ENCODE results near the gene GIGYF2. TPM values are rescaled to one million over a fixed set of nuclear protein-coding genes. Genes with fewer than 3 reads are reported as not detected.

Gene GIGYF2
- total and polyA plus RNA-seq, 2 of the 13 experiments (the other 11 are each of a cell fraction or from before 2014, with no cell fraction given) = 44.9 to 73.5 TPM

GRCh38 chr2:232839411-232840079 lies 142.4 kb downstream of the GIGYF2 start:
- POLR2A ChIA-PET = no interaction called here
- FAIRE-seq = peak; percentile 63

GRCh38 chr2:232842689-232843088 lies 145.6 kb downstream of the GIGYF2 start:
- no peak overlapping the region for H3K9ac ChIP-seq (ENCODE audit: insufficient read depth, low read depth, low read length)
- H2AFZ ChIP-seq (ENCODE audit: low read length) = no peak overlapping the region
- 50% methylated on average over 2 of the region's 2 CpGs for WGBS (ENCODE audit: low lambda C conversion rate)
- H3K79me2 ChIP-seq (ENCODE audit: insufficient read depth, low read length) = no peaks in the 10 kb centered on the region
- intact Hi-C loops (cut with micrococcal nuclease; ENCODE audit: unreplicated experiment) = no loop called here
- BruUV-seq (replicated peaks) = no TSS peak
- H4K20me1 ChIP-seq (ENCODE audit: insufficient read depth, low read length) = no peaks in the 10 kb centered on the region
- no peak overlapping the region for H3K4me2 ChIP-seq (ENCODE audit: low read depth, low read length)
- ChIA-PET POLR2A (interaction anchor here (0.9 kb wide), 1 partner anchor 13 kb away, joined by 3 read pairs; no protein-coding TSS in a partner anchor), CTCF (ENCODE audit: low intra/inter-chr PET ratio, low total read pairs) (no interaction called here)
- H3K4me1 ChIP-seq (ENCODE audit: insufficient read depth, low read length) = peaks cover 25% of the 10 kb centered on the region
- no peak for FAIRE-seq
- H3K36me3 ChIP-seq (replicated peaks in 1 of 2; ENCODE audit: control insufficient read depth in 1 of 2, insufficient read depth in 2 of 2, low read length in 2 of 2) = peaks cover 33 to 85% of the 10 kb centered on the region in 2 experiments
- in situ Hi-C loops (cut with HindIII; ENCODE audit: extremely low pct_ligation_motif_present, low pct_unique_long_range_greater_than_20kb) = no loop called here
- H3K27me3 ChIP-seq (ENCODE audit: control insufficient read depth in 1 of 2, insufficient read depth in 2 of 2, low read length in 2 of 2) = no peaks in the 10 kb centered on the region
- TF ChIP-seq ZNF430 (CRISPR knock-in tag; IDR thresholded peaks at IDR 0.05) = no peak
- no peak for TF ChIP-seq TEAD3 (CRISPR knock-in tag; optimal IDR thresholded peaks at IDR 0.05; ENCODE audit: borderline replicate concordance)
- TF ChIP-seq NR2F1 (CRISPR knock-in tag; IDR thresholded peaks at IDR 0.05) = no peak
- no peak for TF ChIP-seq ZNF615 (CRISPR knock-in tag; IDR thresholded peaks at IDR 0.05; ENCODE audit: borderline replicate concordance)
- TF ChIP-seq AFF4 (CRISPR knock-in tag; IDR thresholded peaks at IDR 0.05) = no peak
- TF ChIP-seq GATAD1 (CRISPR knock-in tag; IDR thresholded peaks at IDR 0.05) = no peak
- no peak for TF ChIP-seq STAT6 (CRISPR knock-in tag; IDR thresholded peaks at IDR 0.05; ENCODE audit: borderline replicate concordance)
- no peak overlapping the region for H3K27ac ChIP-seq (ENCODE audit: extremely low read length, insufficient read depth, low read length)
- H3K4me3 ChIP-seq (replicated peaks in 1 of 3; ENCODE audit: insufficient read depth in 1 of 3, low read depth in 2 of 3, low read length in 3 of 3) = no peak overlapping the region
- no peak for DNase-seq (ENCODE audit: low spot score)
- no peaks in the 10 kb centered on the region for H3K9me3 ChIP-seq (ENCODE audit: low read length)
- ATAC-seq = no peak

More at GRCh38 chr2:232839411-232840079, 142.4 kb downstream of the GIGYF2 start:
- BruUV-seq (replicated peaks) = no TSS peak
- H3K27ac ChIP-seq (ENCODE audit: extremely low read length, insufficient read depth, low read length) = no peak overlapping the region
- H3K9ac ChIP-seq (ENCODE audit: insufficient read depth, low read depth, low read length) = no peak overlapping the region
- no peaks in the 10 kb centered on the region for H4K20me1 ChIP-seq (ENCODE audit: insufficient read depth, low read length)
- H3K27me3 ChIP-seq (ENCODE audit: control insufficient read depth in 1 of 2, insufficient read depth in 2 of 2, low read length in 2 of 2) = no peaks in the 10 kb centered on the region
- intact Hi-C loops (cut with micrococcal nuclease; ENCODE audit: unreplicated experiment) = no loop called here
- H3K4me2 ChIP-seq (ENCODE audit: low read depth, low read length) = no peak overlapping the region
- WGBS (ENCODE audit: low lambda C conversion rate) = 96% methylated on average over 9 of the region's 9 CpGs
- in situ Hi-C loops (cut with HindIII; ENCODE audit: extremely low pct_ligation_motif_present, low pct_unique_long_range_greater_than_20kb) = no loop called here
- H3K36me3 ChIP-seq (replicated peaks in 1 of 2; ENCODE audit: control insufficient read depth in 1 of 2, insufficient read depth in 2 of 2, low read length in 2 of 2) = peaks cover 41 to 82% of the 10 kb centered on the region in 2 experiments
- H3K79me2 ChIP-seq (ENCODE audit: insufficient read depth, low read length) = no peaks in the 10 kb centered on the region
- peaks cover 13% of the 10 kb centered on the region for H3K4me1 ChIP-seq (ENCODE audit: insufficient read depth, low read length)
- no peaks in the 10 kb centered on the region for H3K9me3 ChIP-seq (ENCODE audit: low read length)
- ATAC-seq = no peak
- DNase-seq (ENCODE audit: low spot score) = no peak
- H2AFZ ChIP-seq (ENCODE audit: low read length) = no peak overlapping the region
- no peak overlapping the region for H3K4me3 ChIP-seq (replicated peaks in 1 of 3; ENCODE audit: insufficient read depth in 1 of 3, low read depth in 2 of 3, low read length in 3 of 3)
- CTCF ChIA-PET (ENCODE audit: low intra/inter-chr PET ratio, low total read pairs) = no interaction called here
- TF ChIP-seq ATF1 (CRISPR knock-in tag; IDR thresholded peaks at IDR 0.05) (0 out of 2 replicates have a peak, but pooled peaks have one; percentile 14), CBFB (CRISPR knock-in tag; IDR thresholded peaks at IDR 0.05) (no peak)
